ENCODE results near the gene ALDH7A1. TPM values are rescaled to one million over a fixed set of nuclear protein-coding genes. Genes with fewer than 3 reads are reported as not detected.

Gene ALDH7A1
- total RNA-seq, 1 experiment from 2014 or later = 176 TPM

DNA sequence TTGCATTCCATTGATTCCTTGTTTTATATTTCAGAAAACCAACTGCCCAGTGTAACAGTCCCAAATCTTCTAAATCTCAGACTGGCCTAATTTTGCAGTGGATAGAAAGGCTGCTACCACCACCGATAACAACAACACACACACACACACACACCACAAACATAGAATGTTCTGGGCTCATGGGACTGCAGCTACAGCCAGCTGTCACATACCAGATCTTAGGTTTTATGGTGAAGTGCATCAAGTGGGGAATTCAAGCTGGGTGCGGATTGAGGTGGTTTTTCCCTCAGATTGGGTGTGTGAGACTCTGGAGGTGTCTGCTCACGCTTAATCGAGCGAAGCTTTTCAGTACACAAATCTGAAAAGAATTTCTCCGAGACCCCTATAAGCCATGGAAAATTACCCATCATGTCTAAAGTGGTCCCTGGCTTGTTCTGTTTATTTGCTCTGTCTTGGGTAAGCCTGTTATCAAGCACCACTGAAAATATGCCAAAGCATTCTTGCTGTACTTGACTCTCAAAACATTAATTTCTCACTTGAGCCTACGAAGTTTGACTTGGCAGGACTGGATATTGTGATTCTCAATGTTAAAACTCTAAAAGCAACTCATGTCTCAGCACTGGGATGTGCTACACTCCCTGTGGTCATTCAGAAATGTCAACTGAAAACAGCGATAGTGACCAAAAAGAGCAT is 71.1 kb downstream of the ALDH7A1 start (continued):
- TF ChIP-seq ZNF532 (CRISPR knock-in tag; IDR thresholded peaks at IDR 0.05; ENCODE audit: borderline replicate concordance) (no peak), JUN (CRISPR knock-in tag; IDR thresholded peaks at IDR 0.05) (no peak)
- TF ChIP-seq, protein P1, sequence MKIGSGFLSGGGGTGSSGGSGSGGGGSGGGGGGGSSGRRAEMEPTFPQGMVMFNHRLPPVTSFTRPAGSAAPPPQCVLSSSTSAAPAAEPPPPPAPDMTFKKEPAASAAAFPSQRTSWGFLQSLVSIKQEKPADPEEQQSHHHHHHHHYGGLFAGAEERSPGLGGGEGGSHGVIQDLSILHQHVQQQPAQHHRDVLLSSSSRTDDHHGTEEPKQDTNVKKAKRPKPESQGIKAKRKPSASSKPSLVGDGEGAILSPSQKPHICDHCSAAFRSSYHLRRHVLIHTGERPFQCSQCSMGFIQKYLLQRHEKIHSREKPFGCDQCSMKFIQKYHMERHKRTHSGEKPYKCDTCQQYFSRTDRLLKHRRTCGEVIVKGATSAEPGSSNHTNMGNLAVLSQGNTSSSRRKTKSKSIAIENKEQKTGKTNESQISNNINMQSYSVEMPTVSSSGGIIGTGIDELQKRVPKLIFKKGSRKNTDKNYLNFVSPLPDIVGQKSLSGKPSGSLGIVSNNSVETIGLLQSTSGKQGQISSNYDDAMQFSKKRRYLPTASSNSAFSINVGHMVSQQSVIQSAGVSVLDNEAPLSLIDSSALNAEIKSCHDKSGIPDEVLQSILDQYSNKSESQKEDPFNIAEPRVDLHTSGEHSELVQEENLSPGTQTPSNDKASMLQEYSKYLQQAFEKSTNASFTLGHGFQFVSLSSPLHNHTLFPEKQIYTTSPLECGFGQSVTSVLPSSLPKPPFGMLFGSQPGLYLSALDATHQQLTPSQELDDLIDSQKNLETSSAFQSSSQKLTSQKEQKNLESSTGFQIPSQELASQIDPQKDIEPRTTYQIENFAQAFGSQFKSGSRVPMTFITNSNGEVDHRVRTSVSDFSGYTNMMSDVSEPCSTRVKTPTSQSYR (CRISPR knock-in tag; IDR thresholded peaks at IDR 0.05) = no peak

DNA sequence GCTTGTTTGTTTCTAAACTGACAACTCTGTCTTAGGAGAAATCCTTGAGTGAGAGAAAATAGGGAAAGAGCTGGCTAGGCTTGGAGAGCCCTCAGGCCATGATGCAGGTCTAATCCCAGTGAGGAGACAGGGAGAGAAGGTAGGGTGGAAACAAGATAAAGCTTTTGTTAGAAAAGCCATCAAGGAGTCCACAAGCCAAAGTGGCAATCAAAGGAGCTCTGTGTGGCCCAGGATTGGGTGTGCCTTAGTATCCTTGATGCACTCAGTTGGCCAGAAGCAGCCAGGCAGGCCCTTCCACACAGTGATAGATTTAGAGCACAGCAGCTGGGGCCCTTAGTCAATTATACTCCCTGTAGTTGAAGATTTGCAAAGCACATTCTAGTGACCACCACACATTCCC is 73.9 kb downstream of the ALDH7A1 start:
- no peaks in the 10 kb centered on the region for H3K27me3 Mint-ChIP-seq (ENCODE audit: low read depth)
- TF ChIP-seq MXD4 (CRISPR knock-in tag; IDR thresholded peaks at IDR 0.05; ENCODE audit: borderline replicate concordance) (no peak), SP1 (CRISPR knock-in tag; conservative IDR thresholded peaks at IDR 0.05) (no peak), ZSCAN18 (CRISPR knock-in tag; IDR thresholded peaks at IDR 0.05) (no peak), ERG (CRISPR knock-in tag; IDR thresholded peaks at IDR 0.05) (no peak), SMAD3 (CRISPR knock-in tag; IDR thresholded peaks at IDR 0.05; ENCODE audit: borderline replicate concordance) (no peak), JAZF1 (CRISPR knock-in tag; IDR thresholded peaks at IDR 0.05) (no peak), ZBTB43 (CRISPR knock-in tag; IDR thresholded peaks at IDR 0.05) (no peak), ZNF416 (CRISPR knock-in tag; IDR thresholded peaks at IDR 0.05) (no peak), USF2 (CRISPR knock-in tag; IDR thresholded peaks at IDR 0.05) (no peak), NFYB (CRISPR knock-in tag; conservative IDR thresholded peaks at IDR 0.05; ENCODE audit: low read depth) (no peak), GRHL2 (CRISPR knock-in tag; IDR thresholded peaks at IDR 0.05; ENCODE audit: insufficient replicate concordance, severe bottlenecking) (no peak), CREM (CRISPR knock-in tag; IDR thresholded peaks at IDR 0.05) (no peak), GABPB1 (CRISPR knock-in tag; IDR thresholded peaks at IDR 0.05) (no peak), ZNF138 (CRISPR knock-in tag; conservative IDR thresholded peaks at IDR 0.05) (no peak), ATF6 (CRISPR knock-in tag; IDR thresholded peaks at IDR 0.05) (no peak)
- H3K27ac Mint-ChIP-seq = no peak overlapping the region
- H3K4me3 Mint-ChIP-seq = no peak overlapping the region
- ATAC-seq (no peak), DNase-seq (ENCODE audit: low spot score) (no peak)
- ChIA-PET CTCF (interaction anchor here (1.5 to 1.8 kb wide), 2 partner anchors 18 to 21 kb away, joined by 6 to 7 read pairs; no protein-coding TSS in a partner anchor), POLR2A (no interaction called here)
- no peaks in the 10 kb centered on the region for H3K36me3 Mint-ChIP-seq
- H3K9me3 Mint-ChIP-seq = 0 out of 2 replicates have a peak, but pooled peaks cover 3% of the 10 kb centered on the region
- peaks cover 14% of the 10 kb centered on the region for H3K4me1 Mint-ChIP-seq

All from WTC11 (cell line).